LNCAP (cell line): Measurements from ENCODE around the gene IGFBP5.

Source experiments
- CTCF ChIP-seq: fragments of 450-650 bp; IDR thresholded peaks from 2 replicates; pipeline ENCODE4 v1.5.1; 2017; ENCODE audit warnings: mild to moderate bottlenecking

IGFBP5 gene

GRCh38 chr2:216678098-216678465 lies 17.3 kb downstream of the IGFBP5 start:
- TF ChIP-seq CTCF, result no peak

GRCh38 chr2:216677439-216678097 lies 17.8 kb downstream of the IGFBP5 start:
- no peak for TF ChIP-seq CTCF

GRCh38 chr2:216676630-216677029 lies 18.7 kb downstream of the IGFBP5 start:
- TF ChIP-seq CTCF, result no peak

- TF ChIP-seq CTCF, result no peak
Measured at GRCh38 chr2:216674376-216674775, 21.0 kb downstream of the IGFBP5 start.

GRCh38 chr2:216673609-216674008 lies 21.7 kb downstream of the IGFBP5 start:
- TF ChIP-seq CTCF, result no peak

GRCh38 chr2:216673021-216673420 lies 22.3 kb downstream of the IGFBP5 start:
- TF ChIP-seq CTCF, result no peak

GRCh38 chr2:216672466-216672865 lies 22.9 kb downstream of the IGFBP5 start:
- TF ChIP-seq CTCF, result no peak

GRCh38 chr2:216671791-216672343 lies 23.5 kb downstream of the IGFBP5 start:
- TF ChIP-seq CTCF, result no peak
